Mucosa of gallbladder (tissue), 1 donor: ENCODE results near the gene TGFBI. TPM values are rescaled to one million over a fixed set of nuclear protein-coding genes. Genes with fewer than 3 reads are reported as not detected.

Experiments
- DNase-seq: peaks from one replicate; pipeline ENCODE4 v3.0.0-alpha.2; 2020; ENCODE audit warnings: low spot score
- total RNA-seq: library from RNA; stranded (reverse); gene quantifications from one replicate; pipeline ENCODE4 v1.2.1, GENCODE V29; 2021
- donor health status: DM: no; HTN: no; CAD: no.

TGFBI gene
- total RNA-seq, 1 donor from 2014 or later, result 235 TPM

DNA sequence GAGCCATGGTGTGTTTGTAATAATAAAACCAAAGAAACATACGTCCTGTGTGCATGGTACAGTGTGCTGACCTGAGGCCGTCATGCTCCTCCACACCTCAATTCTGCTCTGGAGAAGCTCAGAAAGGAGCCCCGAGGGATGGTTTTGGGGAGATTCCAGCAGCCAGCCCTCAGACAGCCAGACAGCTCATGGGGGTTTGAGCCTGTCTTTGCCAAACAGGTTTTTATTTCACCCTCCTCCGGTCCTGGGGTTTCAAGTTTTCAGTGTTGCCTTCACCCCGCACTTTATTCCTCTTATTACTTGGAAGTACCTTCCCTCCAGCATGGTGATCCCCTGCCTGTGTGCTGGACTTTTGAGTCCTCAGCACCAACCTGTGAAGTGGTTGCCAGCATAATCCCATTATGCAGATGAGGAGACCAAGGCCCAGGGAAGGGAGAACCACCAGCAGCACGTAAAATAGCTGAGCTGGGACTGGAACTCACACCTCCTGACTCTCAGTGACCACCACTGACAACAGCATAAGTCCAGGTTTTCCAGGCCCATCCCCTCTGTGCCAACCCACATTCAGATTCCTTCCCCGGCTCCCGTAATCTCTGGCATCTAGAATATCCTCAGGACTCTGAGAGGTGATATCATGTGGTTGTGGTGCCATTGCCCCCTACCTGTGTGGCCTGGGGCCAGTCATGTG is 35.1 kb downstream of the TGFBI start:
- DNase-seq, result no peak

DNA sequence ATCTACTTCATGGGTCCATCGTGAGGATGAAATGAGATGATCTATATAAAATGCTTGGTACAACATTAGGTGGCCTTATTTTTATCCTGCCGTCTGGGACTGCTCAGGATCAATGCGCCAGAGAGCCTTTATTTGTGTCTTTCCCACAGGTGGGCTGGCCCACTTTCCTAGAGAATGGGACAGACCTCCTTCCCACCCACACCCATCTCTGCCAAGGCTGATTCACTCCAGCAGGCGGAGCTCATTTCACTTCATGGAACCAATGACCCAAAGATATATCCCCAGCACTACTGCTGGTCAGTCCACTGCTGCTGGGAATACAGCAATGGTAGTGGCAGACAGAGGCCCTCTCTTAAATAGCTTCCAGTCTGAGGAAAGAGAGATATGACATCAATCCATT is 35.7 kb downstream of the TGFBI start:
- no peak for DNase-seq

DNA sequence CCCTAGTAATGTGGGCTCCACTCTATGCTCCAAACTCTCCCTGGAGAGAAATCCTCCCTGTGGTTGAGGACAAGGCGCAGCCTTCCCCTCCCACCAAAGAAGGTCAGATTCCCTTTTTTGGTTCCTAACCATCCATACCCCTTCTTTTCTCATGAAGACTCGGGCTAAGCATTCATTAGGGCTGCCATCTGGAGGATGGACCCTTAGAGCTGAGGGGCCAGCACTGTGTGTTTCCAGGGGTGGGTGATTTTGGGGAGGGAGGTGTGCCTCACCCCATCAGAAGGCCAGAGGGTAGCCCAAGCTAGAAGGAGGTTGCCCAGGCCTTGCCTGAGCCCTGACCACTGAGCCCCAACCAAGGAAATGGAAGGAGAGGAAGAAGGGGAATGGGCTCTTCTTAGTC is 36.8 kb downstream of the TGFBI start:
- no peak for DNase-seq

DNA sequence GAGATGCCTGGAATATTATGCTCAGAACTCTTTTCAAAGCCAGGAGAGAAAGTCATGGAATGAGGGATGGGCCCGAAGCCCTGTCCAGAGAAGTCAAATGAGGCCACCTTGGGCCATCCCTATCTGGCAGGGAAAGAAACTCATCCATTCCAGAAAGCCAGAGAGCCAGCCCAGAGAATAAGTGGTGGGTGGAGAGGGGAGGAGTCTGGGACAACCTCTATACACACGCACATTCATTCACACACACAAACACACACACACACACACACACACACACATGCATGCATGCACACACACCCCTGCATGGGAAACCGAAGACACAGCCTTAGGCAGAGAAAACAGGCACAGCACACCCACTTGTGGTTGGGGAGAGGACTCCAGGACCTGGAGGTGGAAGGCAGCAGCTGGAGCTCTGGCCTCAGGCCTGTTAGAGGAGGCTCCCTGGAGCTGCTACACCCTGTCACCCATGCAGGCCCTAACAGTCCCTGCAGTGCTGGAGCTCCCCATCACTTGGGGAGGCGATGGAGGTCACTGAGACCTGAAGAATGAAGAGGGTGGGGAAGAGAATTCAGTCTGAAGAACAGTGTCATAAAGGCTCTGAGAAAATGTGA is 38.0 kb downstream of the TGFBI start:
- no peak for DNase-seq

DNA sequence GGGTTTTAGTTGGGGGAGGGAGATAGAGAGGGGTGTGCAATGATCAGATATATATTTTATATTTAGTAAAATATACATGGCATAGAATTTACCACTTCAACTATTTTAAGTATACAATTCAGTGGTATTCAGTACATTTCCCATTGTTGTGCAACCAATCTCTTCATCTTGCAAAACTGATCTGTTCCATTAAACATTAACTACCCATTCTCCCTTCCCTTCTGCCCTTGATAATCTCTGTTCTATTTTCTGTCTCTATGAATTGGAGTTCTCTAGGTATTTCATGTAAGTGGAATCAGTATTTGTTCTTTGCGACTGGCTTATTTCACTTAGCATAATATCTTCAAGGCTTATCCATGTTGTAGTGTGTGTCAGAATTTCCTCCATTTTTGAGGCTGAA is 38.6 kb downstream of the TGFBI start:
- DNase-seq, result no peak

DNA sequence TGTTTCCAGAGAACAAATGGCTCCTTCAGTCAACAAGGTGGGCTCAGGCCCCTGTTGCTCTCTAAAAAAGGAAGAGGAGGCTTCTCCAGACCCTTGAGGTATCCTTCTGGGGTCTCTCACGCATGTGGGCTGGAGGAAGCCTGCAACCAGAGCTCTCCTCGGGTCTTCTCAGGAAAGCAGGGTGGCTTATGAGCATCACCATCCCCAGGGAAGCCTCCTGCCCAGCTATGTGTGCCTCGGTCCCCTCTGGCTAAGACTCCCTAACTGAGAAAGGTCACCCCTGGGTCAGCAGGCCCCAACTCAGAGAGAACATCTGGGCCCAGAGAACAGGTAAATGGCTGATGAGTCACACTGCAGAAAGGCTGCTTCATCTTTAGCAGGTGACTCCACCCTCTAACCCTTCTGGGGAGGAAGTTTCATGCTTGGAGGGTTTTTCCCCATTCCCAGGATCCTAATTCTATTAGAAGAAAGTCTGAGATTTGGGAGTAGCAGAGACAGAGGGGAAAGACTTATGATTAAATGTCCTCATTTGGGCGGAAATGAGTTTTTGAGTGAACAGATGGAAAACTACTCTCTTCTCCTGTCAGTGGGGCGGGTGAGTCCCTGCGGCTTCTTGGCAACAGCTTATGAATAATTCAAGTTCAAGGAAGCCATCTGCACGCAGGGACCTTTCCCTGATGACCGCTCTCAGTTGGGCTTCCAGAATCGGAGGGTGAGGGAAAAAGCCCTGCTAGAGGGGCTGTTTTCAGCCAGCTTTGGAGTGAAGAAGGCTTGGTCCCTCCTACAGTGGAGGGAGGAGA is 41.9 kb downstream of the TGFBI start:
- DNase-seq, result no peak

DNA sequence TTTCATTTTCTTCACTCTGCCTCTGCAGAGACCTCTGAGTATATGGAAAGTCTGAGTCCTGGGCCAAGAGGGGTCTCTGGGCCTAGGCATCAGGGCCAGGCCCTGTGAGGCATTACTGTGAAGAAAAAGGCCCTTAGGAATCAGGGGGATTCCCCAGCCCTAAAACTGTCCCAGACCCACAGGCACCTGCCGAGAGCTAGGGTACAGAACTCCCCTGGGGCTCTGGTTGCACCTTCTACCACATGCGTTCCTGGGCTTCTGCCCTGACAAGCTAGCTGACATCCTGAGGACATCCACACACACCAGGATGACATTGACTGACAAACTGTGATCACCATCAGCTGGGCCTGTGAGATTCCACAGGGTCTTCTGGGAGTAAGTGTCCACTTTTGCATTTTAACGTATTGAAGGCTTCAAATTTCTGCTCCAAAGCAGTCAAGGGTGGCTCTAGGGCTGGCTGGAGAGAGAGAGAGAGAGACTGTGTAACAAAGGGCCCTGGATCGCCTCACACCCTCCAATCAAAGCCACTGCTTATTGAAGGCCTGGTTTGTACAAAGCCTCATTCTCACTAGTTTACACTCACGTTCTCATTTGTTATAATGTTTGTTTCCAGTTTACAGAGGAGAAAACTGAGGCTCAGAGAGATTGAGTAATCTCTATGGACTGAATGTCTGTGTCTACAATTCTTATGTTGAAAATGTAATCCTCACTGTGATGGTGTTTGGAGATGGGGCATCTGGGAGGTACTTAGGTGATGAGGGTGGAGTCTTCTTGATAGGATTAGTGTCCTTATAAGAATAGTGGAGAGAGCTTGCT is 45.1 kb downstream of the TGFBI start:
- DNase-seq, result no peak

DNA sequence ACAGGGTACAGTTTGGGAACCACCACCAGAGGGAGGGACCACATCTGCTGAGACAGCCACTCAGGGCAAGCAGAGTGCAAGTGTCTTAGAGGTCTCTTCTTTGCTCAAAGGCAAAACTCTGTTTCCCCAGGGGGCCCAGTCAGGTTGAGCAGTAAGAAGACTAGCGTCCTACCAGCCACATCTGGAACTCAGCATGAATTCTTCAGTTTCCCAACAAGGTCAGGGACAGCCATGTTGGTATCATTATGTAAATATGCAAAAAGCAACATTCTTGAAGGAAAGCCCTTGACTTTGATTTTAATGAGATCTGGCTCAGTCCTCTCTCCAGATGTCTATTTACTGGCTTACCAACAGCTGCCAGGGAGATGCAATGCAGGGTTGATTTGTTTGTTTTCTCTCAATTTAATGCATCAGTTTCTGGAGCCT is 46.7 kb downstream of the TGFBI start:
- DNase-seq, result no peak

DNA sequence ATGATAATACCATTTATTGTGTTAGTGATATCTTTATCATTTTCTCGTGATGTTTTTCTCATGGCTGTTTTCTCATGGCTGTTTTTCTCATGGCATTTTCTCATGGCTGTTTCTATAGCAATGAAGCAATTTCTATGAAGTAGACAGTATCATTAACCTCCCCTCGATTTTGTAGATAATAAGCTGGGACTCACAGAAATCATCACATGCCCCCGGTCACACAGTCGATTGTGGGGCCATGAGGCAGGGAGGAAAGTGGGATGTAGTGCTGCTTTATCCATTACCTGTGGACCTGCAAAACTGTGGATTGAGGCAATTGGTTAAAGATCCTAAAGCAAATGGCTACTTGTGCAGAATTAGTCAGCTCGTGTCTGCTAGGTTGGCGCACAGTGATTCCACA is 47.3 kb downstream of the TGFBI start:
- DNase-seq, result no peak

DNA sequence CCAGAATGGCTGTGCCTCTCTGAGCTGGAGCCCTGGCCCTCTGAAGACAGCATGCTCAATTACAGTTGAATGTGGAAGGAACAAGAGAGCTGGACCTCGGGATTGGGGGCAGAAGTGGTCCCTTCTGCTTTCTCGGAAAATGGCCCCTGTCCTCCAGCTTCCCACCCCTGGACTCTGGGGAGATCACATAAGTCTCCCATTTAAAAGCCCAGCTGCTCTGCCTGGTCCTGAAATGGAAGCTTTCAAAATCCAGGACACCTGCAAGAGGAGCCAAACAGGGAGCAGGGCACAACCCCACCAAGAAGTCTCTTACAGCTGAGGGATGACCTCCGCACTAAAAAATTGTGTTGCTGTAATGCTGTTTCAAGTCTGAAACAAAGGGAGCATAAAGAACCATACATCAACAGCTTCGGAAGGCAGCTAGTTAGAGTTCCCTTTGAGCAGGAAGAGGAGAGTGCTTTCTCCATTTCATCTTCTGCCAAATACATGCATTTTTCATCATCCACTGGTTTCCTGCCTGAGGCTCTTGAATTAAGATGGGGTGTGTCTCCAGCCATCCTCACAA is 48.2 kb downstream of the TGFBI start:
- no peak for DNase-seq

DNA sequence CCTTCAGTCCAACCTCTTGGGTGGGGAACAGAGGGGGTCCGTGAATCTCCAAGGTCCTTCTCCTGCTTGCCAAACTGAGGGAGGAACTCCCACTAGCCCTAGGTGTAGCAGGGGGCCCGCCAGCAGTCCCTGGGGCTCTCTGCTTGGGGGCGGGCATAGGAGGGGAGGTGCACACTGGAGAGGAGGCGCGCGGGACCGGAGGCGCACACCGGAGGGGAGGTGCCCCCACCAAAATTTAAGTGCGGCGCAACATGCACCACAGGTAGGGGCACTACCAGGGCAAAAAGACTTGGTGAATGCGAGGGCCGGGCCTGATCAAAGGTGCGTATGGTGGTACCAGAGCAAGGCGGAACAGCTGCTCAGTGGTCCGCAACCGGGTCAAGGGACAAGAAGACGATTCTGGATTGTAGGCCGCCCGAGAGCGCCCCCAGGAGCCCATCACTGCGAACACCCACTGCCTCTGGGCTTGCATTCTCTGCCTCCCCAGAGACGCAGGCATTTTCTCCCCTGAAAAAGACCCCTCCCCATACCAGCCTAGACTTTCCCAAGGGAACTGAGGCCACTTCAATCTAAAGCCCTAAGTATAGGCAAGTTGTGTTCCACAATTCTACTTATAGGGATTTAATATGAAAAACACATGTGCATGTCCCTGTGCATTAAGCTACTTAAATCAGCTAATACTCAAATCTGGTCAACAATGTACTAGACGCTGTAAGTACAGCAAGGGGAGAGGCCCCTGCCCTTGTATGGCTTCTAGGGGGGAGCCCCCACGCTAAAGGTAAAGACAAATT is 50.6 kb downstream of the TGFBI start:
- DNase-seq, result no peak

DNA sequence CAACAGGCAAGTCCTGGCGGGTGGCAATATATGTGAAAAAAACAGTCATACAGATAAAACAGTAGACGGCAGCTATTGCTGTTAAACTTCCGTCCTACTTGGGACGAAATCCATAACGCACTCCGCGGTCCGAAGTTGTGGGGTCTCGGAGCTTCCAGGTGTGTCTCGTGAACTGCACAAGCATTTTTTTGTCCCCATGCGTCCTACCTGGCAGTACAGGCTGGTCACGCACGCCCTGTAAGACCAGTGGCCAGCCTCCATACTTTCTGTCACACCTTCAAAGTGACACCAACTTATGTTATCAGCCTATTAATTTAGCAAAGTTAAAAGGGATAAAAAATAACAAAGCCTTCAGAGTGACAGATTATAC is 51.3 kb downstream of the TGFBI start:
- DNase-seq, result no peak

DNA sequence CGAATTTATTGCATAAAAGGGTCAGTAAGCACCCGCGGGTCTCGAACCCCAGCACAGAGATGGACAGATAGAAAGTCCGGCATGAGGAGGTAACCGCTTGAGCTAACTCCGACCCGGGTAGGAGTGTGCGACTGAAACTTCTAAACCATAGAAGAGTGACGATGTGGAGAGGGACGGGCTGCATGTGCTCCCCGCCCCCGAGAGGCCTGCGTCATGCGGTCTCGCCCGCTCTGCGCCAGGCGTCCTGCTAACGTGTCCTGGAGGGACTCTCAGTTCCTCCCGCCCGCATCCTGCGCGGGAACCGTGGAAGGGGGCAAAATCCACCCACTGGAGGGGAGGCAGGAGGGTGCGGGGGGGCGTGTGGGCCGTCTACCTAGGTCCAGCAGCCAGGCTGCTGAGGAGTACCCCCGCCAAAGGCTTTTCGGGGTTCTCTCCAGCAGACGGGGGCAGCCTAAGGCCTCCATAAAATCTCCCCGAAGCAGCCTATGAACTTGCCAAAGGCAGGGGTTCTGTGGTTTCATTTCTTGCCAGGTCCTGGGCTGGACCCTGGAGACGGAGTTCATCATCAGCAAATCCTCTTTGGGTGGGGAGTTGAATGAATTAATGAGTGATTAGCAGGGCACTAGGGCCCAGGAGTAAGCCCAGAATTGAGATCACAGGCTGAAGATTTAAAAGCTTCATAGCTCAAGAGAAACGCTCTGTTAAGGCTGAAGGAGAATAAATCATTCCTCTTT is 51.9 kb downstream of the TGFBI start:
- DNase-seq, result peak; percentile 96

DNA sequence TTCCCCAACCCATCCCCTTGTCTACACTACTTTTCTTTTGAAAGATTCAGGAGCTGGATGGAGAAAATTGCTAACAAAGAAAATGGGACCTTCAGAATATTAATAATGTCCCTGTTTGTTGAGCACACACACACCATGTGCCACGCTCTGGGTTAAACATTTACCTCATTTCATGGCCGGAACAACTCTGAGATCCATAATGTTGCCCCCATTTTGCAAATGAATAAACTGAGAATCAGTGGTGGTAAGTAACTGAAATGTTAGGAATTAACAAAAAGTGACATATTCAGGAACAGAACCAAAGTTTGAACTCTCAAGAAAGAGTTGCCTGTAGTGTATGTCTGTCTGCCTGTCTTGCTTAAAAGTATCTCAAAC is 52.4 kb downstream of the TGFBI start:
- no peak for DNase-seq

DNA sequence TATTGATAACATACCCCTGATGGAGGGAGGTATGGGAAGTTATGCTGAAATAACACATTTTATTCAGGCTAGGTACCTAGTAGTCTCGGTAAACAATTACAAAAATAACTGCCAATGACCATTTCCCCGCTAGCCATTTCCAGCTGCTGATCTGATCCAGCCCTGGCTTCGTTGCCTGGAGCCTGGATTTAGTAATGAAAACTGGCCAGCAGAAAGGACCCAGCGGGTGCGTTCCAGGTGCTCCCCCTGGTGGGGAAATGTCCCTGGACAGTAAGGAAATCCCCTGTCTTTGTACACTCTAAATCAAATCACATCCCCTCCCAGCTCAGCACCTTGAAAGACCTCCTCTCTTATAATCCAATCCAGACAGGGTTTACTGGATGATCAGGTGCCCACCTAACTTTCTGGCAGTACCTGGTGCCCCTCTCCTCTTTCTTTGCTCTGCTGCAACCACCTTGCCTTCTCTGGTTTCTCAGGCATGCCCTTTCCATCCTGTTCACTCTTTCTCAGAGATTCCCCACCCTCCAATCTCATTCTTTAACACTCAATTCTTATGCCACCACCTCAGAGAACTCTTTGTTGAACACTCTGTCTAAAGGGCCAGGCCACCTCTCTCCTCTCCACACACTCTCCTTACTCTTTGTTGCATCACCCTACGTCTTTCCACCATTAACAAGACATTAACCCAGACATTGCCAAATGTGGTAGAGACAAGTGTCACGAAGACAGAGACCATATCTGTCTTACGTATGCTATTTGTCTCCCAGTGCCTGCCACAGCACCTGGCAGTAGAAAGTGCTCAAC is 53.8 kb downstream of the TGFBI start:
- peak; percentile 86 for DNase-seq

DNA sequence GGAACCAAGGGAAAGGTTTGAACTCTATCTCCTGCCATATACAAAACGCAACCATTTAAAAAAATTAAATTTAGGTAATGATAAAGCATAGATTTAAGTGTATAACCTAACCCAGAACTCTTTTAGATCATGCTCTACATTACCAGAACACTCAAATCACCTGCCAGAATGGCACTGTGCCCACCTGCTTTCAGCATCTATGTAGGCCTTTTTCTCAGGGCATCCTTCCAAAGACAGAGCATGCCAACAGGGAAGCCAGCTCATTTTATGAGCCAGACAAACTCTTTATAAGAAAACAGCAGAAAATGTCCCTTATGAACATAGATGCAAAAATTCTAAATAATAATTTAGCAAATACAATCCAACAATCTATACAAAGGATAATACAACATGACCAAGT is 55.9 kb downstream of the TGFBI start:
- DNase-seq, result peak; percentile 45

DNA sequence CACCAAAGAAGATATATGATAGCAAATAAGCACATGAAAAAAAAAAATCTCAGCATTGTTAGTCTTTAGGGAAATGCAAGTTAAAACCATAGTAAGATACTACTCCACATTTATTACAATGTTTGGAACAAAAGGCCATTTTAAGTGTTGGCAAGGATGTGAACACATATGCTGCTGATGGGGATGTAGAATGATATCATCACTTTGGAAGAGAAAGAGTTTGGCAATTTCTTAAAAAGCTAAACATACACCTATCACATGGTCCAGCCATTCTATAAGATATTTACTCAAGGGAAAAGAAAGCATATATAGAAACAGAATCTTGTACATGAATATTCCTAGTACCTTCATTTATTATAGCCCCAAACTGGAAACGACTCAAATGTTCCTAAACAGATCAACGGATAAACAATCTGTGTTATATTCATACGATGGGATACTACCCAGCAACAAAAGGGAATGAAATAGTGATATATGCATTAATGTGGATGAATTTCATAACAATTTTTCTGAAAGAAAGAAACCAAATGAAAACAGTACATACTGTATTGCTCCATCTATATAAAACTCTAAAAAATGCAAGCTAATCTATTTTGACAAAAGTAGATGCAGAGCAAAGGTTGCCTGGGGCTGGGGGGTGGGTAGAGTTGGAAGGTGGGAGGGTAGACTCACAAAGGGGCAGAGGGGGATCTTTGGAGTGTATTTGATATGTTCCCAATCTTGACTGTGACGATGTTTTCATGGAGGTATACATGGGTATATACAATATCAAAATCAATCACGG is 58.2 kb downstream of the TGFBI start:
- DNase-seq, result no peak

DNA sequence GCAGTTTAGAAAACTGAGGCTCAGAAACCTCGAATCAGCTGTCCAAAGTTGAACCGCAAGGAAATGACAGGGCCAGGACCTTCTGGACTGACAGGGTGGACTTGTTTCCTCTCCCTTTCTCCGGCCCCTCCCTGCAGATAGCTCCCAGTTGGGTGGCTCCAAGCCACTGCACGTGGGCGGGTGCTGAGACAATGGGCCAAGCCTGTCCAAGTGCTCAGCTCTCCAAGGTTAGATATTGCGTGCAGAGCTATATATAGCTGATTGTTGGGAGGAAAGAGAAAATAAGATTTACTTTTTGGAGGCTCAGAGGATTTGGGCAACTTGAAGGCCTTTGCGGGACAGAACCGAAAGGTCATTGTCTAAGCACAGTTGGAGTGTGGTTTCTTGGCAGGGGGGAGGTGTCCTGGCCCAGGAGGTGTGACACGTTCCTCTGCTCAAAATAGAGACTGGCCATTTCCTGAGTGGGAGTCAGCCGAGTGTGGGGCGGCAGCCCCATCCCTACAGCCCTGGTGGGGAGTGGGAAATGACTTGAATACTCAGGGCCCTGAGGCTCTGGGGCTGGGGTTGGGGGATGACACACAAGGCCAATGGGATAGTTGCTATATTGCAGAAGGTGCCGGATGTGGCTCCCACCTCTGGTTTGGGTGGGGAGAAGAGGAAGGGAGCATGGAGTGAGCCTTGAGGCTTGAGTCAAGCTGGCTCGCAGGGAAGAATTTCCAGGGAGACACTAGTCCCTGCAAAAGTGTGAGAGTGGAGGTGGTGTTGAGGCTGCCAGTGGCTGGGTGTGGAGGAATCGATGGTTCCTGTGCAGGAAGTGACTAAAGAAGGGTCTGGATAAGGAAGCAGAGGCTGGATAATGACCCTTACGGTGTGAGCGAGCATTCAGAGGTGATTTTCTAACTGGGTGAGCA is 59.4 kb downstream of the TGFBI start:
- DNase-seq, result peak; percentile 86
